Measurements from ENCODE around the gene FRMD3. TPM values are rescaled to one million over a fixed set of nuclear protein-coding genes. Genes with fewer than 3 reads are reported as not detected.

The FRMD3 gene
- total RNA-seq, 1 donor from 2014 or later = 97.7 TPM

- intact Hi-C loops (cut with micrococcal nuclease) = no loop called here
- no peak for ATAC-seq
- DNase-seq = no peak
Measured at GRCh38 chr9:83479765-83480164, 58.4 kb downstream of the FRMD3 start.

- DNase-seq (no peak), ATAC-seq (no peak)
- intact Hi-C loops (cut with micrococcal nuclease) = no loop called here
Measured at GRCh38 chr9:83477571-83477970, 60.6 kb downstream of the FRMD3 start.

GRCh38 chr9:83477120-83477519, 61.1 kb downstream of the FRMD3 start:
- intact Hi-C loops (cut with micrococcal nuclease) = no loop called here
- DNase-seq (no peak), ATAC-seq (no peak)

- DNase-seq = no peak
- peak; percentile 70 for ATAC-seq
- intact Hi-C loops (cut with micrococcal nuclease) = no loop called here
Measured at GRCh38 chr9:83476513-83476912, 61.7 kb downstream of the FRMD3 start.

GRCh38 chr9:83475741-83476140, 62.5 kb downstream of the FRMD3 start:
- ATAC-seq (no peak), DNase-seq (no peak)
- intact Hi-C loops (cut with micrococcal nuclease) = no loop called here

GRCh38 chr9:83474631-83475030, 63.6 kb downstream of the FRMD3 start:
- ATAC-seq = no peak
- intact Hi-C loops (cut with micrococcal nuclease) = no loop called here
- DNase-seq = no peak

GRCh38 chr9:83473488-83473971, 64.7 kb downstream of the FRMD3 start:
- no peak for DNase-seq
- intact Hi-C loops (cut with micrococcal nuclease) = loop anchor here (2.0 kb wide), 1 partner anchor 61 kb away; no protein-coding TSS in a partner anchor
- no peak for ATAC-seq

GRCh38 chr9:83472764-83473163, 65.4 kb downstream of the FRMD3 start:
- intact Hi-C loops (cut with micrococcal nuclease) = loop anchor here (2.0 kb wide), 1 partner anchor 62 kb away; no protein-coding TSS in a partner anchor
- ATAC-seq (no peak), DNase-seq (no peak)

- ATAC-seq (peak; percentile 53), DNase-seq (no peak)
- intact Hi-C loops (cut with micrococcal nuclease) = loop anchor here (2.0 kb wide), 1 partner anchor 63 kb away; no protein-coding TSS in a partner anchor
Measured at GRCh38 chr9:83472221-83472665, 66.0 kb downstream of the FRMD3 start.

- ATAC-seq = peak; percentile 19
- intact Hi-C loops (cut with micrococcal nuclease) = no loop called here
- no peak for DNase-seq
Measured at GRCh38 chr9:83471241-83471640, 67.0 kb downstream of the FRMD3 start.

- intact Hi-C loops (cut with micrococcal nuclease) = no loop called here
- ATAC-seq (peak; percentile 74), DNase-seq (peak; percentile 52)
Measured at GRCh38 chr9:83469722-83470121, 68.5 kb downstream of the FRMD3 start.

GRCh38 chr9:83468821-83469220, 69.4 kb downstream of the FRMD3 start:
- intact Hi-C loops (cut with micrococcal nuclease) = no loop called here
- ATAC-seq (no peak), DNase-seq (no peak)

- ATAC-seq (no peak), DNase-seq (no peak)
- intact Hi-C loops (cut with micrococcal nuclease) = no loop called here
Measured at GRCh38 chr9:83466877-83467276, 71.3 kb downstream of the FRMD3 start.

- DNase-seq (no peak), ATAC-seq (no peak)
- intact Hi-C loops (cut with micrococcal nuclease) = no loop called here
Measured at GRCh38 chr9:83466351-83466750, 71.8 kb downstream of the FRMD3 start.

- intact Hi-C loops (cut with micrococcal nuclease) = no loop called here
- DNase-seq = no peak
- ATAC-seq = peak; percentile 29
Measured at GRCh38 chr9:83459830-83460229, 78.4 kb downstream of the FRMD3 start.

- intact Hi-C loops (cut with micrococcal nuclease) = no loop called here
- DNase-seq = no peak
- no peak for ATAC-seq
Measured at GRCh38 chr9:83458530-83458929, 79.7 kb downstream of the FRMD3 start.

GRCh38 chr9:83457005-83457404, 81.2 kb downstream of the FRMD3 start:
- intact Hi-C loops (cut with micrococcal nuclease) = no loop called here
- ATAC-seq = no peak
- no peak for DNase-seq

- ATAC-seq (no peak), DNase-seq (no peak)
- intact Hi-C loops (cut with micrococcal nuclease) = no loop called here
Measured at GRCh38 chr9:83456226-83456625, 82.0 kb downstream of the FRMD3 start.

- DNase-seq (no peak), ATAC-seq (no peak)
- intact Hi-C loops (cut with micrococcal nuclease) = no loop called here
Measured at GRCh38 chr9:83454076-83454475, 84.1 kb downstream of the FRMD3 start.

- ATAC-seq (no peak), DNase-seq (no peak)
- intact Hi-C loops (cut with micrococcal nuclease) = no loop called here
Measured at GRCh38 chr9:83451308-83451707, 86.9 kb downstream of the FRMD3 start.

- intact Hi-C loops (cut with micrococcal nuclease) = no loop called here
- ATAC-seq (peak; percentile 33), DNase-seq (peak; percentile 30)
Measured at GRCh38 chr9:83449983-83450382, 88.2 kb downstream of the FRMD3 start.

GRCh38 chr9:83449166-83449565, 89.0 kb downstream of the FRMD3 start:
- ATAC-seq (peak; percentile 90), DNase-seq (peak; percentile 57)
- intact Hi-C loops (cut with micrococcal nuclease) = no loop called here
